Activated T-cell treated with anti-CD3 and anti-CD28 coated beads for 4 hours (primary cell): ENCODE measurements around the gene TMEM134.

Experiments
- DNase-seq: peaks from one replicate; pipeline ENCODE4 v3.0.0-alpha.2; 2020

TMEM134 gene

GRCh38 chr11:67456068-67456705 lies 12.9 kb downstream of the TMEM134 start:
- no peak for DNase-seq

GRCh38 chr11:67455054-67455453 lies 14.0 kb downstream of the TMEM134 start, which contains the start of gene CABP4:
TSS of gene CABP4 (plus strand) at chr11:67455354. CDS start at chr11:67455424, 70 bp downstream.
- DNase-seq = no peak

GRCh38 chr11:67453816-67454732 lies 15.0 kb downstream of the TMEM134 start:
- DNase-seq = no peak

- no peak for DNase-seq
Measured at GRCh38 chr11:67452141-67452952, 16.7 kb downstream of the TMEM134 start, which contains the start of gene GPR152. TSS of gene GPR152 (minus strand) at chr11:67452729. CDS start at chr11:67452724, 5 bp downstream.

- DNase-seq = no peak
Measured at GRCh38 chr11:67451658-67451976, 17.4 kb downstream of the TMEM134 start.

DNA sequence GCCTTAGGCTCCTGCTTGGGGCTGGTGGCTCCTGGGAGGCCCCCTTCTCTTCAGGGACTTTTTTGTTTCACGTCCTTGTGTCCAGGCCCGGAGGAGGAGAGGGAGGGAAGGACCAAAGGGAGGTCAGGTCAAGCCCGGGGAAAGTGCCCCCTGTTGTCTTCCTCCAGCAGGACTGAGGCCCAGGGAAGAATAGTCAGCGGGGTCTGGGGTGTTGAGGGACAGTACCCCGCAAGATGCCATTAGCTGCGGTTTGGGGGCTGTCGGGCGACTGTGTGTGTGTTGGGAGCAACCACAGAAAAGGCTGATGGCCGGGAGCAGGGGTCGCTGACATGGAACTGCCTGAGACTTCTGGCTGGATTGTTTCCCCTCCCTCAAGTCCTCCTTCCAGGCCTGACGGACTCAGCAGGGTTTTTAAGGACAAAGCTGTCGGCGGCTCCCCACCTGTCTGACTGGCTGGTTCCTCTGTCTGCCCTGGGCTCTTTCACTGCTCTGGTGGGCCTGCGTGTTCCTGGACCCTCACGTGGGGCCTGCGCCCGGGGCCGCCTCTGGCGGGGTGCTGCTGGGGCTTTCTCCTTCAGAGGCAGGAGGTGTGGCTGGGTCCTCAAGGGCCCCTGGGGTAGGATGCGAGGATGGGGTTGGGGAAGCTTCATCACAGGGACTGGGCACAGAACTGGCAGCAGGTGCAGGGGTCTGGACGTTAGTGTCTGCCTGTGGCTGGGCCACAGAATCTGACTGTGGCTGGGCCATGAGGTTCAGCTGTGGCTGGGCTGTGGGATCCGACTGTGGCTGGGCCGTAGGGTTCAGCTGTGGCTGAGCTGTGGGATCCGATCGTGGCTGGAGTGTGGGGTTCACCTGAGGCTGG lies 18.0 kb downstream of the TMEM134 start:
- no peak for DNase-seq

DNA sequence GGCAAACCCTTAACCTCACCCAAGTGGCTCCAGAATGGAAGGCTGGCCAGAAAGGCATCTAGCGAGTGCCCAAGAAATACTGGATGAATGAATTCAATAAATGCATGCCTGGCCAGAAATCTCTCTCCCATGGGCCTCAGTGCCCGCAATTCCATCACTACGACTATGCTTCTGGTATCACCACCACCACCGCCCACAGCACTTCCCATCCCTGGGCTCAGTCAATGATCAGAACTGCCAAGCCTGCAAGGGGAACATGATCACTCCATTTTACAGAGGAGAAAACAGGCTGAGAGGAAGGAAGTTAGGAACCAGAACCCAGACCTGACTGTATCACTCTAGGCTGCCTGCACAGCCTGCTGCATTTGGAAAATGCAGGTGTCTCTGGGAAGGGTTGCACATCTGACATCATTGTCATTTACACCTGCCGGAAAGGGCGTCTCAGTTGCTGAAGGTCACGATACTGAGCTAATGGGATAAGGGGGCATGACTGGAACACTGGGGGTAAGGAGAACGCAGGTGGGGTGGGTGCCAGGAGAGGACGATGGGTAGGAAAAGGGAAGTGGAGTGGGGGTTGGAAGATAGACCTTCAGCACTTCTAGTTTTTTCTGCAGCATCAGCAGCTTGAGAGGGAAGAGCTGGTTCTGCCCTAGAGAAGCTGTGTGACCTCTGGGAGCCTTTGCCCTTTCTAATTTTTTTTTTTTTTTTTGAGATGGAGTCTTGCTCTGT lies 19.8 kb downstream of the TMEM134 start:
- DNase-seq = no peak

GRCh38 chr11:67448220-67448609 lies 20.8 kb downstream of the TMEM134 start:
- DNase-seq = no peak

- DNase-seq = no peak
Measured at GRCh38 chr11:67445515-67445914, 23.5 kb downstream of the TMEM134 start.

GRCh38 chr11:67442504-67443404 lies 26.3 kb downstream of the TMEM134 start:
- DNase-seq = no peak

GRCh38 chr11:67441731-67442351 lies 27.2 kb downstream of the TMEM134 start:
- no peak for DNase-seq

DNA sequence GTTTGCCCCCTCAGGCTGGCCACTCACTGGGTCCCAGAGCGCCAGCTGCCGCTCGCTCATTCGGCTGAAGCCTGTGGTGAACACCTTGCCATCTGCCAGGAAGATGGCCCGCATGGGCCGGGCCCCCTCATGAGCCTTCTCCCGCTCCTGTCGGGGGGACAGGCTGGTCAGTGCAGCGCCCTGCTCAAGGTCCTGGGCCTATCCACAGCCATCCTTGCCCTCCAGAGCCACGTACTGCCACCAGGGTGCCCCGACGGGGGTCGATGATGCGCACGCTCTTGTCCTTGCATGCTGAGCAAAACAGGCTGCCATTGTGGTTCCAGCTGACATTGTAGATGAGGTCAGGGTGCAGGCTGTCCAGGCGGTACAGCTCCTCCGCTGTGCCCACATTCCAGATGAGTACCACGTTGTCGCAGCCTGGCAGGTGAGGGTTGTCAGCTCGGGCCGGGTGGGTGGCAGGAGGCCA lies 27.9 kb downstream of the TMEM134 start:
- DNase-seq = no peak

DNA sequence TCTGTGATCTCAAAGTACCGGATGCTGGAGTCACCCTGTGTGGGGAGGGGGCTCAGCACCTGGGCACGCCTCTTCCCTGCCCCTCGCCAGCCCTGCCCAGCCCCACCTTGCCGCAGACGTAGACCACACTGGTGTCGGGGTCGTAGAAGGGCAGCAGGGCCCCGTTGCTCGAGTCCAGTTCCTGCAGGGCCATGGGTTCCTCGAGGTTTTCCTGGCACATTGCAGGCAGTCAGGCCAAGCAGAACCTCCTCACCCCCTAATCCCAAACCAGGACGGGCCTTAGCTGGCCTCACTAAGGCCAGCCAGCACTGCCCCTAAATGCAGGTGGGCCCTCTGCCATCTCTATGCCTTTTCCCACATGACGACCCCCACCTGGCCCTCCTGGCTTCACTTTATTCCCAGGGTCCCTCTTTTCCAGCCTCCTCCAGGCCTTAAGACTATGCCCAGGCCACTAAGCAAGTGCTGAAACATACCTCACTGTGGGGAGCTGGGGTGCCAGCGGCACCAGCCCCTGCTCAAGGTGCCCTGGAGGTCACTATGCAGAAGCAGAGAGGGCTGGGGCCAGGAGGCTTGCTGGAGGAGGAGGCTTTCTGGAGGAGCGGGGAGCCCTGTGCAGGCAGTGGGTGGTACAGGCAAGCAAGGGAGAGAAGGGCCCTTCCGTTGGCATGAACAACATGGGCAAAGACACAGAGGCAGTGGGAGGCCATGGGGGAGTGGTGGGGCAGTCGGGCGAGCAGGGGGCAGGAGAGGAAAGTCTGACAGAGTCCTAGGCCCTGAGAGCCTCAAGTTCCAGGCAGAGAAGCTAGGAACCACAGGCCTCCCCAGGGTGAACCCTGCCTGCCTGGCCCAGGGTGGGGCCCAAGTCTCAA lies 28.6 kb downstream of the TMEM134 start:
- DNase-seq = no peak

DNA sequence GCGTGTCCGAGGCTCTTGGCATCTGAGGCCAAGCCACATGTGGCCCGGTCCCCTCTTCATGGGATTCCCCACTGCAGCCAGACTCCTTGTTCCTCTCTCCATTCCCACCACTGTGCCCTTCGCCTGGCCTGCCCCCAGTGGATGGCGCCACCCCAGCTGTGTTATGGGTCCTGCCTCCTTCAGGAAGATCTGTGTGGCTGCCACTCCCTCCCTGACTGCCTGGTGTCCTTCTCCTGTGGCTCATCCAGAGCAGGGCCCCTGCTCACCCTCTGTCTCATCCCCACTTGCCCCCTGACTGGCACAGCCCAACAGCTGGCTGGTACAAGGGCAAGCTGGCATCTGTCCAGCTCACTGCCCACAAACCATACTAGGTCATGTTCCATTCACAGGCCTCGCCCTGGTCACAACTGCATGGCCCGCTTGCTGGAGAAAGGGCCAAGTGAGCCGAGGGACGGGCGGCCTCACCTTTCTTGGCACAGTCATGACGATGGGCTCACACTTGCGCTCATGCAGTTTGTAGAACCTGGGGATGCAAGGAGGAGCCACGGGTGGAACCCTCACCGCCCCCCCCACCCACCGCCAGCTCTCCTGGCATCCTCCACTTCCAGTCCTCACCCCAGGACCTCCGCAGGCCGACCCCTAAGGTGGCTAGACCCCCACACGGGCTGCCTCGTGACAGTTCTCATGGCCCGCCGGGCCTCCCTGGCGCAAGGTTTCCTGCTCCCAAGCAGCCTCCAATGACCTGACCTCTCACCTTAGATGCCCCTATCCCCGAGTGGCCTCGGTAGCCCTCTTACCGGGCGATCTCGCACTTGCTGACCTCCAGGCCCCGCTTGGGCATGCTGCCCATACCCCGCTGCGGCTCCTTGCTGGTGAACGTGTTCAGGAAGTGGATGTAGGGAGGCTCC lies 29.5 kb downstream of the TMEM134 start:
- DNase-seq = no peak

- DNase-seq = peak; percentile 65
Measured at GRCh38 chr11:67438158-67438902, 30.7 kb downstream of the TMEM134 start.

DNA sequence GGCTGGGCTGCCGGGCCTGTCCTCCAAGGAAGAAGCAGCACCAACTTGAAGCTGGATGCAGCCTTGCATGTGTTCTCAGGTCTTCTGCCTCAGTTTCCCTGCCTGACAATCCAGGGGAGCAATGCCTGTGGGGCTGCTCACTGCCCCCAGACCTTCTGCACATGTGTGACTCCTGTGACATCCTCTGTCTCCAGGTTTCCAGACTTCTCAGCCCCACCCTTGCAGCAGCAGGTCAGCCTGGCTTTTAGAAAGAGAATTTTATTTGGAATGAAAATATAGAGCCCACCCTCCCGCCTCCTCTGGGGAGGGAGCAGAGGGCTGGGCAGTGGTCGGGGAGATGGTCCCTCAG lies 31.3 kb downstream of the TMEM134 start:
- no peak for DNase-seq
